Measurements from ENCODE around the gene PARD6G.
"Not testable (repeated sequence)": the region's sequence is repeated elsewhere in the genome, so short reads cannot be mapped to it uniquely, and the experiment has no call there.

The PARD6G gene, protein sequence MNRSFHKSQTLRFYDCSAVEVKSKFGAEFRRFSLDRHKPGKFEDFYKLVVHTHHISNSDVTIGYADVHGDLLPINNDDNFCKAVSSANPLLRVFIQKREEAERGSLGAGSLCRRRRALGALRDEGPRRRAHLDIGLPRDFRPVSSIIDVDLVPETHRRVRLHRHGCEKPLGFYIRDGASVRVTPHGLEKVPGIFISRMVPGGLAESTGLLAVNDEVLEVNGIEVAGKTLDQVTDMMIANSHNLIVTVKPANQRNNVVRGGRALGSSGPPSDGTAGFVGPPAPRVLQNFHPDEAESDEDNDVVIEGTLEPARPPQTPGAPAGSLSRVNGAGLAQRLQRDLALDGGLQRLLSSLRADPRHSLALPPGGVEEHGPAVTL
- total RNA-seq: 0.09 to 0.66 reads per million in 2 experiments

- peak; percentile 46 for DNase-seq (ENCODE audit: low read depth)
Observed at GRCh38 chr18:80247393-80247841, at the start of gene PARD6G. PARD6G (minus strand) TSS chr18:80247514; CDS start chr18:80247348, 166 bp downstream.

GRCh38 chr18:80262241-80263033, 15.1 kb upstream of the PARD6G start:
- DNase-seq (ENCODE audit: low read depth): not testable (repeated sequence)

- DNase-seq (ENCODE audit: low read depth): no peak
Observed at GRCh38 chr18:80259610-80260009, 12.3 kb upstream of the PARD6G start.

- no peak for DNase-seq (ENCODE audit: low read depth)
Observed at GRCh38 chr18:80258640-80259039, 11.3 kb upstream of the PARD6G start.

- peak; percentile 19 for DNase-seq (ENCODE audit: low read depth)
Observed at GRCh38 chr18:80257579-80258543, 10.5 kb upstream of the PARD6G start.

- DNase-seq (ENCODE audit: low read depth): no peak
Observed at GRCh38 chr18:80254971-80255500, 7.7 kb upstream of the PARD6G start.

- no peak for DNase-seq (ENCODE audit: low read depth)
Observed at GRCh38 chr18:80253871-80254492, 6.7 kb upstream of the PARD6G start.

- DNase-seq (ENCODE audit: low read depth): no peak
Observed at GRCh38 chr18:80253236-80253635, 5.9 kb upstream of the PARD6G start.

DNA sequence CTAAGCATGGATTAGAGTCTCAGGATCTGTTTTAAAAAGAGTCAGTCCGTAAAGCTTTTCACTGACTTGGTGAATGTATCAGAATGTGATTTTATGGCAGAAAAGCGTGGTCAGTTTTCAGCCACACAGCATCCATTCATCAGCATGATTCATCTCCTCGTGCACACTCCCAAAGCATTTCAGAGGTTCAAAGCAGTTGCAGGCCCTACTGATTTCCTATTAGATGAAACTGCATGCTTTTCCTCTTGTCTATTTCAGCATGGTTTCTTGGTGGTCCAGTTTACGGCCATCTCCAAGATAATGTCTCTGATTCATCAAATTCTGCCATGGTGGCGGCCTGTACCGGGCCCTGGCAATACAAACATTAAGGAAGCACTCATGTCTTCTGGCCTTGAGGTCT, 4.8 kb upstream of the PARD6G start:
- DNase-seq (ENCODE audit: low read depth): no peak

DNA sequence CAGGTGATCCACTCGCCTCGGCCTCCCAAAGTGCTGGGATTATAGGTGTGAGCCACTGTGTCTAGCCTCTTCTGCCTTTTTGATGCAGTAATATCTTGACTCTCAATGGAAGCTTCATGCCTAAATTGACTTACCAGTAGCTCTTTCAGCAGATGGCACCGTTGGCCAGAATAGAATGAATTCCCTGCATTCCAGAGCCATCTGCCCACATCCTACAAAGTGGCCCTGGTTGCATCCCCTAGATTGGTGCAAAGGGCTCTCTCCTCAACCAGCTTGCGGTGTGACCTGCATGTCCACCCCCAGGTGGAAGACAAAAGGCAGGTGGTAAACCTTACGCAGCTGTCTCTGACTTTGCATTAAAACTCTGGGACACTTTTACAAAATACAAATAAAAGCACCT, 4.4 kb upstream of the PARD6G start:
- DNase-seq (ENCODE audit: low read depth): no peak

DNA sequence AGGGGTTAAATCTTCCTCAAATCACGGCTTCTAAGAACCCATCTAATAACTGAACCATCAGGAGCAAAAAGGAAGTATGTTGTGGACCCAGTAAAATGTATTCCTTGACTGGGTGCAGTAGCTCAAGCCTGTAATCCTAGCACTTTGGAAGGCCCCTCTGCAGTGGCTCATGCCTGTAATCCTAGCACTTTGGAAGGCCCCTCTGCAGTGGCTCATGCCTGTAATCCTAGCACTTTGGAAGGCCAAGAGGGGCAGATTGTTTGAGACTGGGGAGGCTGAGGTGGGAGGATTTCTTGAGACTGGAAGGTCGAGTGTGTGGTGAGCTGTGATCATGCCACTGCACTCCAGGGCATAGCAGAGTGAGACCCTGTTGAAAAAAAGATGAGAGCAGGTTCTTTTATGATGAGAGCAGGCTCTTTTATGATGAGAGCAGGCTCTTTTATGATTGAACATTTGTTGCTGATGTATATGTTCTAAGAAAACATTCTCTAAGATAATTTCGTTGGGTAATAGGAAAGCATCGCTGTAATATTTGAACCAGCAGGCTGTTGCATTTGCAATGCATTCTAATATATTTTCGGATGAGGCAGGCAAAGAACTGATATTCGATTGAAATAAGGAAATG, 3.5 kb upstream of the PARD6G start:
- DNase-seq (ENCODE audit: low read depth): no peak

GRCh38 chr18:80249217-80250093, 2.1 kb upstream of the PARD6G start:
- no peak for DNase-seq (ENCODE audit: low read depth)

DNA sequence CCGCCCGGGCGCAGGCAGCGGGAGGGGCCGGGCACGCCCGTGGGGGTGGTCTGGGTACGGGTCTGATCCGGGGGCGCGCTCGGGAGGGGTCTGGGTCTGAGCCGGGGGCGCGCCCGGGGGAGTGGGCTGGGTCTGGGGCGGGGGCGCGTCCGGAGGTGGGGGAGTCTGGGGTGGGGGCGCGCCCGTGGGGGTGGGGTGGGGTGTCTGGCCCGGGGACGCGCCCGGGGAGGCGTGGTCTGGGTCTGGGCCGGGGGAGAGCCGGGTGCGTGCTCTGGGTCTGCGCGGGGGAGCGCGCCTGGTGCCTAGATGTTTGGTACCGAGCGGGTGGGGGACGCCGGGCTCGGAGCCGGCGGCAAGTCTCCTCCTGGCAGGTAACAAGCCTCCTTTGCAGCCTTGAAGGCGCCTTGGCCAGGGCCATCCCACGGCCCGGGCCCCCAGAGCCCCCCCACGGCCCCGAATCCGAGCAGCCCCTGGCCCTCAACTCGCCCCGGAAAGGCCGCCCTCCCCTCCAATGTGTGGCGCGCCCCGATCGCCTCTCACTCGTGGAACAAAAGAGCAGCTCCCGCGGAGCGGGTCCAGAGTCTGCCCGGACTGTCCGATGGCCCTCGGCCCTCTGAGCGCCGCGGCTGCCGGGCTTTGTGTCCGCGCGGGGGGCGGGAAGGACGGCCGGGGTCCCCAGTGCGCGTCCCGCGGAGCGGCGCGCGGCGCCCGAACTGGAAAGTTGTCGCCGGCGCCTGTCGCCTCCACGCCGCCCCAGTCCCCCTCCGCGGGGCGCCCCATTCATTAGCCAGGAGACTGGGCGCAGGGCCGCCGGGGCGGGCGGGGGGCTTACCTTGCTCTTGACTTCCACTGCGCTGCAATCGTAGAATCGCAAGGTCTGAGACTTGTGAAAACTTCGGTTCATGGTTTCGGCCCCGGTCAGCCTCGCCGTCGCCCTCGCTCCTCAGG, 595 bp downstream of the PARD6G start:
- no peak for DNase-seq (ENCODE audit: low read depth)

- no peak for DNase-seq (ENCODE audit: low read depth)
Observed at GRCh38 chr18:80245781-80246444, 1.4 kb downstream of the PARD6G start.

GRCh38 chr18:80244956-80245730, 2.2 kb downstream of the PARD6G start:
- no peak for DNase-seq (ENCODE audit: low read depth)

DNA sequence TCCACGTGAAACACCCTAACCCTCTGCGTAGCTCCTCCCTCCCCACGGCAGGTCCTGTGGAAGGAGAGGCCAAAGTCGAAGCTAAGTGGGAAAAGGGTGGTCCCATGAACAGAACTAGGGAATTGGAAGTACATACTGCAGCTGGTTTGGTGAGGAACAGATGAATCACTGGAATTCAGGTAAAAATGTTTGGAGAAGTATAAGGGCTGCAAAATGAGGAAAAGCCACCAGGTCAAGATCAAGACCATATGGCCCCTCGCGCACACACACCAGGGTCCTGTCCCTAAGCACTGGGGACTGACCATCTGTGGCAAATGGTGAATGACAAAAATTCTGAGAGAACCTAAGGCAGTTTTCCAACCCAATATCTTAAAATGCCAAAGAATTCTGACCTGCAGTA, 3.1 kb downstream of the PARD6G start:
- DNase-seq (ENCODE audit: low read depth): no peak

DNA sequence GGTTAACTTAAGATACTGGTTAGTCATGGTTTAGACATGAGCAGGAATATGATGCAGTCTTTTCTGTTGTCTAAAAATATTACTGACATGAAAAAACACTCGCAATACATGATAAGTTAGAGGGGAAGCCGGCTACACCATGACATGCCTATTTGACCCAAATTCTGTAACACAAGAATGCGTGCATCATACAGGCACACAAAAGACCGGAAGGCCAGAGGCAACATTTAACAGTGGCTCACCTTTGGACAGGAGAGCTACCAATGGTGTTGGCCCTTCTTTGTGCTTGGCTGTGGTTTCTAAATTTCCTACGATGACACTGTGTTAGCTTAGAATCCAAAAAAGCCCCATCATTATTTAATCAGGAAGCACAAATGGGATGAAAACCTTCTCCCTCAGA, 4.1 kb downstream of the PARD6G start:
- DNase-seq (ENCODE audit: low read depth): no peak
